ENCODE data around the gene NAA38.
A peak's percentile ranks its signal among the peaks of the same experiment; 100 is the strongest.

Gene NAA38

DNA sequence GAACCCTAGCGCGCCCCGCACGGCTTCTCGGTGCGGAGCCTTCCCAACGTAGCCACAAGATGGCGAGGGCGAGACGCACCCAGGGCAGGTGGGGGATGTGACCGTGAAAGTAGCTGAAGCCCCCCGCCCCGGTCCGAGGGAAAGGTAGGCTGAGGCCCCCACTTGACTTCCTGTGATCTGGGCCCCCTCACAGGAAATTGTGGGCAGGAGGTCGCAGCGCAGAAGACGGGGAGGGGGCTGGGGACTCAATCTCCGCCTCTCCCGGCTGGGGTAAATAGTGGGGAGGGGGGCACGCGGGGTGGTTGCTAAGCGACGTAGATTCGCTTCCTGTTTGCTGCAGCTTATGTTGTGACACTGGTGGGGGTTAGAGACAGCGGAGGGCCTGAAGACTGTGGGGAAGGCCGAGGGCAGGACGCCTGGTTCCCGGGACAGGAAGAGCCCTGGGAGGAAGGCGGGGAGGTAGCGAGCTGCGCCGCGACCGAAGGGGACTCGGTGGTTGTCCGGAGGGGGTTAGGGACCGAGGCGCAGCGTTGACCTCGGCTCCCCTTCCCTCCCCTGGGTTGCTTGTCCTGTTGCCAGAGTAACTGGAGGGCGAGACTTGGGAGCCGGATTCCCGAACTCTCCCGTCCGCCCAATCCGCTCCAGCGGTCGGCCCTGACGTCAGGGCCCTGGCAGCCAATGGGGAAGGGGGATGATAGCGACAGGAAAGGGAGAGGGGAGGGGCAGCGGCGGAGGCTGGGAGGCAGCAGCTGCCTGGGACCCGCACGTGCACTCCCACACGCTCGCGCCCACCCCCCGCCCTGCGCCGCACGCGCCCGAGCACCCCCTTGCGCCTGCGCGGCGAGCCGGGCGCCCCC lies 22.2 kb downstream of the NAA38 start (continued):
- TF ChIP-seq ZBTB48 (tag by site-specific recombination; IDR thresholded peaks at IDR 0.05), result peak; percentile 100
- TF ChIP-seq BCL11B (tag by site-specific recombination; IDR thresholded peaks at IDR 0.05; ENCODE audit: low read depth), result peak; percentile 68; the same call in 1 of the 2 replicates
- no peak for TF ChIP-seq ZNF248 (tag by site-specific recombination; IDR thresholded peaks at IDR 0.05)
- TF ChIP-seq HOXA7 (CRISPR knock-in tag; IDR thresholded peaks at IDR 0.05; ENCODE audit: borderline replicate concordance), result no peak
- TF ChIP-seq SP2 (tag by site-specific recombination; IDR thresholded peaks at IDR 0.05), result peak; percentile 93
- TF ChIP-seq SP7 (tag by site-specific recombination; IDR thresholded peaks at IDR 0.05), result peak; percentile 10
- TF ChIP-seq ZFP37 (tag by site-specific recombination; IDR thresholded peaks at IDR 0.05), result no peak
- no peak for TF ChIP-seq ZNF169 (tag by site-specific recombination; IDR thresholded peaks at IDR 0.05)
- TF ChIP-seq ZFP3 (tag by site-specific recombination; IDR thresholded peaks at IDR 0.05; ENCODE audit: low read depth), result no peak
- TF ChIP-seq ZNF416 (tag by site-specific recombination; IDR thresholded peaks at IDR 0.05), result no peak
- peak; percentile 40; the same call in 1 of the 2 replicates for TF ChIP-seq OSR2 (tag by site-specific recombination; IDR thresholded peaks at IDR 0.05)
- TF ChIP-seq ZNF664 (tag by site-specific recombination; IDR thresholded peaks at IDR 0.05), result no peak
- TF ChIP-seq ZNF548 (tag by site-specific recombination; IDR thresholded peaks at IDR 0.05), result no peak
- TF ChIP-seq ZBTB21 (tag by site-specific recombination; IDR thresholded peaks at IDR 0.05), result 0 out of 2 replicates have a peak, but pooled peaks have one; percentile 20
- peak; percentile 67; the same call in 1 of the 2 replicates for TF ChIP-seq BCL11A (tag by site-specific recombination; IDR thresholded peaks at IDR 0.05; ENCODE audit: low read depth)
- TF ChIP-seq GLIS1 (tag by site-specific recombination; IDR thresholded peaks at IDR 0.05), result peak; percentile 72
- TF ChIP-seq, protein P1, sequence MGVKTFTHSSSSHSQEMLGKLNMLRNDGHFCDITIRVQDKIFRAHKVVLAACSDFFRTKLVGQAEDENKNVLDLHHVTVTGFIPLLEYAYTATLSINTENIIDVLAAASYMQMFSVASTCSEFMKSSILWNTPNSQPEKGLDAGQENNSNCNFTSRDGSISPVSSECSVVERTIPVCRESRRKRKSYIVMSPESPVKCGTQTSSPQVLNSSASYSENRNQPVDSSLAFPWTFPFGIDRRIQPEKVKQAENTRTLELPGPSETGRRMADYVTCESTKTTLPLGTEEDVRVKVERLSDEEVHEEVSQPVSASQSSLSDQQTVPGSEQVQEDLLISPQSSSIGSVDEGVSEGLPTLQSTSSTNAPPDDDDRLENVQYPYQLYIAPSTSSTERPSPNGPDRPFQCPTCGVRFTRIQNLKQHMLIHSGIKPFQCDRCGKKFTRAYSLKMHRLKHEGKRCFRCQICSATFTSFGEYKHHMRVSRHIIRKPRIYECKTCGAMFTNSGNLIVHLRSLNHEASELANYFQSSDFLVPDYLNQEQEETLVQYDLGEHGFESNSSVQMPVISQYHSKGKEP (tag by site-specific recombination; IDR thresholded peaks at IDR 0.05), result 0 out of 2 replicates have a peak, but pooled peaks have one; percentile 10
- TF ChIP-seq ZBTB7A (tag by site-specific recombination; IDR thresholded peaks at IDR 0.05; ENCODE audit: low read depth), result peak; percentile 23
- TF ChIP-seq ZNF341 (tag by site-specific recombination; IDR thresholded peaks at IDR 0.05; ENCODE audit: low read depth), result peak; percentile 86
- peak; percentile 3 for TF ChIP-seq ZBTB8A (tag by site-specific recombination; IDR thresholded peaks at IDR 0.05)
- peak; percentile 57; the same call in 1 of the 2 replicates for TF ChIP-seq EGR2 (tag by site-specific recombination; IDR thresholded peaks at IDR 0.05; ENCODE audit: low read depth)
- TF ChIP-seq ZNF660 (tag by site-specific recombination; IDR thresholded peaks at IDR 0.05), result no peak
- no peak for TF ChIP-seq GLI2 (tag by site-specific recombination; IDR thresholded peaks at IDR 0.05; ENCODE audit: borderline replicate concordance, low read depth)
- no peak for TF ChIP-seq ZNF302 (tag by site-specific recombination; IDR thresholded peaks at IDR 0.05; ENCODE audit: low read depth)
- TF ChIP-seq ZXDB (tag by site-specific recombination; IDR thresholded peaks at IDR 0.05), result 0 out of 2 replicates have a peak, but pooled peaks have one; percentile 2
- peak; percentile 91 for TF ChIP-seq MYNN (tag by site-specific recombination; IDR thresholded peaks at IDR 0.05; ENCODE audit: borderline replicate concordance)
- TF ChIP-seq OVOL3 (tag by site-specific recombination; IDR thresholded peaks at IDR 0.05), result no peak
- TF ChIP-seq, protein P2, sequence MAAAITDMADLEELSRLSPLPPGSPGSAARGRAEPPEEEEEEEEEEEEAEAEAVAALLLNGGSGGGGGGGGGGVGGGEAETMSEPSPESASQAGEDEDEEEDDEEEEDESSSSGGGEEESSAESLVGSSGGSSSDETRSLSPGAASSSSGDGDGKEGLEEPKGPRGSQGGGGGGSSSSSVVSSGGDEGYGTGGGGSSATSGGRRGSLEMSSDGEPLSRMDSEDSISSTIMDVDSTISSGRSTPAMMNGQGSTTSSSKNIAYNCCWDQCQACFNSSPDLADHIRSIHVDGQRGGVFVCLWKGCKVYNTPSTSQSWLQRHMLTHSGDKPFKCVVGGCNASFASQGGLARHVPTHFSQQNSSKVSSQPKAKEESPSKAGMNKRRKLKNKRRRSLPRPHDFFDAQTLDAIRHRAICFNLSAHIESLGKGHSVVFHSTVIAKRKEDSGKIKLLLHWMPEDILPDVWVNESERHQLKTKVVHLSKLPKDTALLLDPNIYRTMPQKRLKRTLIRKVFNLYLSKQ (tag by site-specific recombination; IDR thresholded peaks at IDR 0.05; ENCODE audit: borderline replicate concordance), result no peak
- TF ChIP-seq REPIN1 (tag by site-specific recombination; IDR thresholded peaks at IDR 0.05; ENCODE audit: low read depth), result no peak
- TF ChIP-seq, protein P3, sequence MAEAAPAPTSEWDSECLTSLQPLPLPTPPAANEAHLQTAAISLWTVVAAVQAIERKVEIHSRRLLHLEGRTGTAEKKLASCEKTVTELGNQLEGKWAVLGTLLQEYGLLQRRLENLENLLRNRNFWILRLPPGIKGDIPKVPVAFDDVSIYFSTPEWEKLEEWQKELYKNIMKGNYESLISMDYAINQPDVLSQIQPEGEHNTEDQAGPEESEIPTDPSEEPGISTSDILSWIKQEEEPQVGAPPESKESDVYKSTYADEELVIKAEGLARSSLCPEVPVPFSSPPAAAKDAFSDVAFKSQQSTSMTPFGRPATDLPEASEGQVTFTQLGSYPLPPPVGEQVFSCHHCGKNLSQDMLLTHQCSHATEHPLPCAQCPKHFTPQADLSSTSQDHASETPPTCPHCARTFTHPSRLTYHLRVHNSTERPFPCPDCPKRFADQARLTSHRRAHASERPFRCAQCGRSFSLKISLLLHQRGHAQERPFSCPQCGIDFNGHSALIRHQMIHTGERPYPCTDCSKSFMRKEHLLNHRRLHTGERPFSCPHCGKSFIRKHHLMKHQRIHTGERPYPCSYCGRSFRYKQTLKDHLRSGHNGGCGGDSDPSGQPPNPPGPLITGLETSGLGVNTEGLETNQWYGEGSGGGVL (tag by site-specific recombination; IDR thresholded peaks at IDR 0.05), result peak; percentile 100
- 0 out of 2 replicates have a peak, but pooled peaks have one; percentile 36 for TF ChIP-seq ZNF561 (tag by site-specific recombination; IDR thresholded peaks at IDR 0.05; ENCODE audit: borderline replicate concordance)
- TF ChIP-seq, protein P4, sequence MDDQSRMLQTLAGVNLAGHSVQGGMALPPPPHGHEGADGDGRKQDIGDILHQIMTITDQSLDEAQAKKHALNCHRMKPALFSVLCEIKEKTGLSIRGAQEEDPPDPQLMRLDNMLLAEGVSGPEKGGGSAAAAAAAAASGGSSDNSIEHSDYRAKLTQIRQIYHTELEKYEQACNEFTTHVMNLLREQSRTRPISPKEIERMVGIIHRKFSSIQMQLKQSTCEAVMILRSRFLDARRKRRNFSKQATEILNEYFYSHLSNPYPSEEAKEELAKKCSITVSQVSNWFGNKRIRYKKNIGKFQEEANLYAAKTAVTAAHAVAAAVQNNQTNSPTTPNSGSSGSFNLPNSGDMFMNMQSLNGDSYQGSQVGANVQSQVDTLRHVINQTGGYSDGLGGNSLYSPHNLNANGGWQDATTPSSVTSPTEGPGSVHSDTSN (CRISPR knock-in tag; IDR thresholded peaks at IDR 0.05), result peak; percentile 7; the same call in 1 of the 2 replicates
- TF ChIP-seq ZNF843 (tag by site-specific recombination; IDR thresholded peaks at IDR 0.05), result peak; percentile 13
- TF ChIP-seq ZSCAN23 (tag by site-specific recombination; IDR thresholded peaks at IDR 0.05), result peak; percentile 13; the same call in 1 of the 2 replicates

Data from HEK293 (cell line).